ENCODE data around the gene GREB1. TPM values are rescaled to one million over a fixed set of nuclear protein-coding genes. Genes with fewer than 3 reads are reported as not detected.

GREB1 gene
- total RNA-seq, 1 experiment from 2014 or later: 16.5 TPM

- H3K27ac ChIP-seq (ENCODE audit: insufficient read length, low read depth, low read length): no peak overlapping the region
- Mint-ChIP-seq H3K4me3 (no peak overlapping the region), H3K27ac (no peak overlapping the region), H3K36me3 (ENCODE audit: insufficient read depth in 1 of 3, low read depth in 3 of 3) (peaks cover 35 to 43% (median 40%) of the 10 kb centered on the region in 3 experiments), H3K27me3 (ENCODE audit: low read depth) (no peaks in the 10 kb centered on the region), H3K9me3 (peaks cover 0 to 4% of the 10 kb centered on the region in 2 experiments; a peak in 1 of 5 replicates), H3K4me1 (no peaks in the 10 kb centered on the region)
- no peak overlapping the region for H2BK15ac ChIP-seq (ENCODE audit: low read depth, low read length)
- no peak overlapping the region for H3K4ac ChIP-seq (ENCODE audit: low read depth, low read length)
- no peak overlapping the region for H3K9ac ChIP-seq (ENCODE audit: extremely low read depth, insufficient read length, low read length)
- no peaks in the 10 kb centered on the region for H3K9me3 ChIP-seq (ENCODE audit: control insufficient read depth, low read depth, low read length)
- no peak overlapping the region for H2BK120ac ChIP-seq (ENCODE audit: low read depth, low read length, poor library complexity, severe bottlenecking)
- H3T11ph ChIP-seq (ENCODE audit: low read length): no peak overlapping the region
- no peak overlapping the region for H2AK5ac ChIP-seq (ENCODE audit: insufficient read length, low read length)
- no peak overlapping the region for H3K56ac ChIP-seq (ENCODE audit: insufficient read length, low read depth, low read length)
- no peak overlapping the region for H3K14ac ChIP-seq (ENCODE audit: insufficient read depth, low read length)
- H3K4me1 ChIP-seq (ENCODE audit: insufficient read depth, low read length): no peaks in the 10 kb centered on the region
- no peak overlapping the region for H2AFZ ChIP-seq (ENCODE audit: low read length)
- no peak overlapping the region for H3K18ac ChIP-seq (ENCODE audit: insufficient read length, low read depth, low read length)
- no peak overlapping the region for H4K5ac ChIP-seq (ENCODE audit: insufficient read length, low read depth, low read length)
- H3K27me3 ChIP-seq (ENCODE audit: insufficient read depth, low read length): no peaks in the 10 kb centered on the region
- H3K79me2 ChIP-seq (ENCODE audit: insufficient read depth, low read length): no peaks in the 10 kb centered on the region
- no peak overlapping the region for H3K23ac ChIP-seq (ENCODE audit: insufficient read length, low read depth, low read length)
- no peak overlapping the region for H3K4me2 ChIP-seq (ENCODE audit: insufficient read depth, insufficient read length, low read length)
- no peaks in the 10 kb centered on the region for H3K79me1 ChIP-seq (ENCODE audit: insufficient read depth, low read depth, low read length, poor library complexity, severe bottlenecking)
- H3K23me2 ChIP-seq (ENCODE audit: insufficient read length, low read depth, low read length, poor library complexity, severe bottlenecking): no peaks in the 10 kb centered on the region
- DNase-seq: no peak
- no peak overlapping the region for H4K91ac ChIP-seq (ENCODE audit: insufficient read length, low read depth, low read length)
- H4K20me1 ChIP-seq (ENCODE audit: control insufficient read depth, insufficient read depth, insufficient read length): no peaks in the 10 kb centered on the region
- no peak overlapping the region for H2BK20ac ChIP-seq (ENCODE audit: low read depth, low read length, poor library complexity, severe bottlenecking)
- WGBS (ENCODE audit: extremely low coverage, insufficient read length, low lambda C conversion rate): no CpG with 5 or more reads among the region's 1 CpG
- no peak overlapping the region for H2BK5ac ChIP-seq (ENCODE audit: insufficient read length, low read length)
- no peak for TF ChIP-seq CTCF (conservative IDR thresholded peaks at IDR 0.05)
- no peak overlapping the region for H2BK12ac ChIP-seq (ENCODE audit: insufficient read length, low read depth, low read length)
- no peak overlapping the region for H4K8ac ChIP-seq (replicated peaks; ENCODE audit: insufficient read length, low read depth, low read length)
Observed at GRCh38 chr2:11622611-11623010, 88.8 kb downstream of the GREB1 start.
